Stimulated activated effector memory CD8-positive, alpha-beta T cell treated with anti-CD3 and anti-CD28 coated beads, Interleukin-12 subunit alpha, Interleukin-12 subunit beta, amount 100 ng/mL, for 72 hours (primary cell): ENCODE measurements around the gene ZNF335.
A peak's percentile ranks its signal among the peaks of the same experiment; 100 is the strongest.
"Not testable (repeated sequence)": the region's sequence is repeated elsewhere in the genome, so short reads cannot be mapped to it uniquely, and the experiment has no call there.

ENCODE experiments used
- ATAC-seq: fragments of 150-1000 bp; cut with Tn5 transposase; 2 replicates; pipeline ENCODE4 v1.10.0; 2021
- DNase-seq, 2 donors: peaks; one replicate each; pipeline ENCODE4 v3.0.0; 2021 to 2022; ENCODE audit warnings: low spot score in 2 of 2
- H3K27ac Mint-ChIP-seq: one replicate; pipeline ENCODE4 v1.8.0; 2022; ENCODE audit warnings: mild to moderate bottlenecking, mixed read lengths
- H3K36me3 Mint-ChIP-seq: one replicate; pipeline ENCODE4 v1.8.0; 2022; ENCODE audit warnings: mild to moderate bottlenecking, mixed read lengths
- H3K4me1 Mint-ChIP-seq: one replicate; pipeline ENCODE4 v1.8.0; 2022; ENCODE audit warnings: mixed read lengths
- H3K4me3 Mint-ChIP-seq: one replicate; pipeline ENCODE4 v1.8.0; 2022; ENCODE audit warnings: mild to moderate bottlenecking, mixed read lengths
- H3K9me3 Mint-ChIP-seq: one replicate; pipeline ENCODE4 v1.8.0; 2022; ENCODE audit warnings: mixed read lengths

Gene ZNF335

GRCh38 chr20:46006964-46007363 is 35.0 kb upstream of the ZNF335 start:
- Mint-ChIP-seq H3K27ac (no peak overlapping the region), H3K9me3 (peaks cover 4% of the 10 kb centered on the region), H3K36me3 (peaks cover 19% of the 10 kb centered on the region)

DNA sequence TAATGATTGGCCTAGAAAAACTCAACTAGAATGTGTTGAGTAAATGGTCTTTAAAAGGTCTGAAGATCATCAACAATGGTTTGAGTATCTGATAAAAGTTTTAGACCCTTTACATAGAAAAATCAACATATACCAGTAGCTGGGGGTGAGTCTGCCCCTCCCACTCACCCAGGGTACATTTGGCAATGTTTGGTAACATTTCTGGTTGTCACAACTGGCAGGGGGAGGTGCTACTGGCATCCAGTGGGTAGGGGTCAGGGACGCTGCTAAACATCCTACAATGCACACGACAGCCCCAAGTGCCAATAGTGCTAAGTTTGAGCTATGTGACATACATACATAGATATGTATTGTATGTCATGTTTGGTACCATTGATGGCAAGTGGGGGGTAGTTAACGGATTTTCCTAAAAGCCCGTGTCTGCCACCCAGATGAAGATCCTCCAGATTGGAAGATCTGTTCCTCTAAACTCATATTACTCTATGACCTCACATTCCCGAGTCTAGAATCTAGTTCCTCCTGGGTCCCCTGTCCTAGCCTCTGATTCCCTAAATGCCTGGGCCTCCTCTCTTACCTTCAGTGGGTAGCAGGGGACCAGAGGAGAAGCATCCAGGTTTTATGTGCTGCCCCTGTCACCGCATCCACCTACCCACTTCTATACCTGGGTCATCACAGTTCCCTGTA is 34.2 kb upstream of the ZNF335 start:
- Mint-ChIP-seq H3K9me3 (no peaks in the 10 kb centered on the region), H3K27ac (peak overlapping the region; percentile 86), H3K36me3 (peaks cover 12% of the 10 kb centered on the region), H3K4me1 (peaks cover 73% of the 10 kb centered on the region), H3K4me3 (no peak overlapping the region)
- ATAC-seq, result no peak
- no peak for DNase-seq

More at GRCh38 chr20:46006964-46007363, 35.0 kb upstream of the ZNF335 start:
- no peak overlapping the region for H3K4me3 Mint-ChIP-seq
- DNase-seq (no peak), ATAC-seq (no peak)
- peaks cover 81% of the 10 kb centered on the region for H3K4me1 Mint-ChIP-seq

GRCh38 chr20:46004889-46005473 is 33.0 kb upstream of the ZNF335 start:
- peaks cover 5% of the 10 kb centered on the region for H3K36me3 Mint-ChIP-seq

GRCh38 chr20:46004187-46004586 is 32.2 kb upstream of the ZNF335 start:
- Mint-ChIP-seq H3K36me3 (peaks cover 5% of the 10 kb centered on the region), H3K4me3 (no peak overlapping the region), H3K27ac (peak overlapping the region; percentile 86), H3K9me3 (no peaks in the 10 kb centered on the region), H3K4me1 (peaks cover 63% of the 10 kb centered on the region)
- ATAC-seq (no peak), DNase-seq (no peak)

More at GRCh38 chr20:46004889-46005473, 33.0 kb upstream of the ZNF335 start:
- DNase-seq, result no peak
- ATAC-seq, result peak; percentile 35
- peak overlapping the region; percentile 62 for H3K4me3 Mint-ChIP-seq
- H3K4me1 Mint-ChIP-seq, result peaks cover 68% of the 10 kb centered on the region
- no peaks in the 10 kb centered on the region for H3K9me3 Mint-ChIP-seq
- peak overlapping the region; percentile 86 for H3K27ac Mint-ChIP-seq

DNA sequence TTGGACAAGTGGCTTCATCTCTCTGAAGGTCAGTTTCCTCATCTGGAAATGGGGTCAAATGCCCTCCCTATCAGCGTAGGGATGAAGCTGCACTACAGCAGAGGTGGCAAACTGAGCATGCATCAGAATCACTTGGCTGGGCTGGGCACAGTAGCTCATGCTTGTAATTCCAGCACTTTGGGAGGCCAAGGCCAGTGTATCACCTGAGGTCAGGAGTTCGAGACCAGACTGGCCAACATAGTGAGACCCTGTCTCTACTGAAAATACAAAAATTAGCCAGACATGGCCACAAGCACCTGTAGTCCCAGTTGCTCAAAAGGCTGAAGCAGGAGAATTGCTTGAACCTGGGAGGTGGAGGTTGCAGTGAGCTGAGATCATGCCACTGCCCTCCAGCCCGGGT is 30.0 kb upstream of the ZNF335 start:
- H3K27ac Mint-ChIP-seq, result no peak overlapping the region
- no peaks in the 10 kb centered on the region for H3K9me3 Mint-ChIP-seq
- H3K36me3 Mint-ChIP-seq, result no peaks in the 10 kb centered on the region
- H3K4me3 Mint-ChIP-seq, result no peak overlapping the region
- ATAC-seq, result no peak
- no peak for DNase-seq
- H3K4me1 Mint-ChIP-seq, result peaks cover 62% of the 10 kb centered on the region

GRCh38 chr20:46001498-46001897 is 29.5 kb upstream of the ZNF335 start:
- ATAC-seq (no peak), DNase-seq (no peak)
- Mint-ChIP-seq H3K4me1 (peaks cover 59% of the 10 kb centered on the region), H3K36me3 (no peaks in the 10 kb centered on the region), H3K27ac (no peak overlapping the region), H3K9me3 (no peaks in the 10 kb centered on the region), H3K4me3 (no peak overlapping the region)

DNA sequence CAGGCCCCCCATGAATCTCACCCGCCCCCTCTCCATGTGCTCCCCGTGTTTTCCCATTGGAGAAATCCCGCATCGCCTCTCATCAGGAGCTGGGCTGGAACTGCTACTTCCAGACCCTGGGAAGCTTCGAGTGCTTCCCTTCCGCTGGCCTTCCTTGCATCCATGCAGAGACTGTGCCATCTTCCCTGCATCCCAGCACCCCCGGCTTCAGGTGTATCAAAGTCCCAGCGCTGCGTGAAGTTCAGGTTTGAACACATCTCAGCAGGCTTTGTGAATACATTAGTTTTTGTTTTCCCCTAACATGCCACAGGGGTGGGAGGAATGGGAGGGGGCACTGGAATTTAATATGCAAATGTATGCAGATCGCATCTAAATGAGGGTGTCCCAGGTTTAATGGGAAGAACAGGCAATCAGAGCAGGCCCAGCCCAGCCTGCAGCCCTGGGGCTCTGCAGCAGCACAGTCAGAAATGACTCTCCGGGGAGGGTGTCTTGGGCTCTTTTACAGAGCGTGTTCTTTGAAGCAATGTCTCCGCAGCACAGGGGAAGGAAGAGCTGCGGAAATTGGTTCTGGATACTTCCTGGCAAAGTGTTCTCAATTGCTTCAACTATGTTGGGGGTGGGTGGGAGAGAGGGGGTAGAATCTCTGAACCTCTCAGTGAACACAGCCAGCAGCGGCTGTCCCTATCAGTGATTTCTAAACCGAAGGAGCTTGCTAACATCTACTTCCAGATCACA is 28.4 kb upstream of the ZNF335 start:
- Mint-ChIP-seq H3K36me3 (no peaks in the 10 kb centered on the region), H3K4me1 (peaks cover 49% of the 10 kb centered on the region), H3K4me3 (no peak overlapping the region), H3K27ac (peak overlapping the region; percentile 43), H3K9me3 (no peaks in the 10 kb centered on the region)
- no peak for DNase-seq
- ATAC-seq, result no peak

DNA sequence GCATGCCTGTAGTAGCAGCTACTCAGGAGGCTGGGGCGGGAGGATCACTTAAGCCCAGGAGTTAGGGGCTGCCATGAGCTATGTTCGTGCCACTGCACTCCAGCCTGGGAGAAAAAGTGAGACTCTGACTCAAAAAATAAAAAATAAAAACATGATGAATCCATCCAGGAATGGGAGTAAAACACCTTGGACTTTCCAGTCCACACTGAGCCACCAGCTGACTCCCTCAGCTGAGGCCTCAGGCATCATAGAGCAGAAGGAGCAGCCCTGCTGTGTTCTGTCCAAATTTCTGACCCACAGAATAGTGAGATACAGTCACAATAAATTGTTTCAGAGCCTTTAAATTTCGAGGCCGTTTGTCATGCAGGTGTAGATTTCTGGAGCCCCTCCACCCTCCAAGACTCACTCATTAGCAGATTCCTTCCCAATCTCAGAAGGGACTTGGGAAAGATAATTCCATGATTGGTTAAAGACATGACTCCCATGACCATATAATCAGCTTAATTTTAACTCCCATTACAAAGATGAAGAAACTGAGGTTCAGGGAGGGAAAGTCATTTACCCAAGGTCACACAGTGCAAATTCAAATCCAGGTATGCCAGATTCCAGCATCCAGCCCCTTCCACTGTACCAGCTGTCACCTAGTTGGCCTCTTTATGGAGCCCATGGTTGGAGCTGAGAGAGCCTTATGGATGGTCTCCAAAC is 27.7 kb upstream of the ZNF335 start:
- H3K4me3 Mint-ChIP-seq, result no peak overlapping the region
- no peaks in the 10 kb centered on the region for H3K9me3 Mint-ChIP-seq
- no peaks in the 10 kb centered on the region for H3K36me3 Mint-ChIP-seq
- no peak overlapping the region for H3K27ac Mint-ChIP-seq
- DNase-seq, result no peak
- no peak for ATAC-seq
- peaks cover 47% of the 10 kb centered on the region for H3K4me1 Mint-ChIP-seq

DNA sequence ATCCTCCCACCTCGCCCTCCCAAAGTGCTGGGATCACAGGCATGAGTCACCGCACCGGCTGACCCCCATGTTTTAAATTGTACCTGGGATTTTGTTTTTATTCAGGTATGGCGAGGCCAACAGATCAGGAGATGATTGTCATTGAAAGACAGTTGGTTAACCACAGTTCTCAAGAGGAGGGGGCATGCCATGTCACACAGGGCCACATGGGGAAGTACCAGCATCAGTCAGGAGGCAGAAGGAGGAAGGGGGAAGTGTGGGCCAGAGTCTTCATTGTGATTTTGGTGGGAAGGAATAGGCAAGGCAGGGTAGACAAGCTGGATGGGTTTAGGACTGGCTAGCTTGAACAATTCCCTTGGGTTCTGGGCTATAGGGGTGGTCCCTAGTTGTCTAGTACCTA is 26.8 kb upstream of the ZNF335 start:
- H3K4me3 Mint-ChIP-seq, result no peak overlapping the region
- peak overlapping the region; percentile 2 for H3K27ac Mint-ChIP-seq
- DNase-seq, result no peak
- H3K4me1 Mint-ChIP-seq, result peaks cover 41% of the 10 kb centered on the region
- no peaks in the 10 kb centered on the region for H3K36me3 Mint-ChIP-seq
- ATAC-seq, result peak; percentile 83
- H3K9me3 Mint-ChIP-seq, result no peaks in the 10 kb centered on the region

GRCh38 chr20:45998337-45998736 is 26.3 kb upstream of the ZNF335 start:
- Mint-ChIP-seq H3K4me1 (peaks cover 41% of the 10 kb centered on the region), H3K27ac (peak overlapping the region; percentile 2)
- DNase-seq, result no peak

GRCh38 chr20:45997187-45997586 is 25.2 kb upstream of the ZNF335 start:
- Mint-ChIP-seq H3K36me3 (no peaks in the 10 kb centered on the region), H3K4me3 (no peak overlapping the region), H3K9me3 (no peaks in the 10 kb centered on the region), H3K27ac (peak overlapping the region; percentile 86), H3K4me1 (peaks cover 47% of the 10 kb centered on the region)
- ATAC-seq, result no peak
- DNase-seq, result no peak

More at GRCh38 chr20:45998337-45998736, 26.3 kb upstream of the ZNF335 start:
- Mint-ChIP-seq H3K9me3 (no peaks in the 10 kb centered on the region), H3K36me3 (no peaks in the 10 kb centered on the region), H3K4me3 (no peak overlapping the region)
- no peak for ATAC-seq

DNA sequence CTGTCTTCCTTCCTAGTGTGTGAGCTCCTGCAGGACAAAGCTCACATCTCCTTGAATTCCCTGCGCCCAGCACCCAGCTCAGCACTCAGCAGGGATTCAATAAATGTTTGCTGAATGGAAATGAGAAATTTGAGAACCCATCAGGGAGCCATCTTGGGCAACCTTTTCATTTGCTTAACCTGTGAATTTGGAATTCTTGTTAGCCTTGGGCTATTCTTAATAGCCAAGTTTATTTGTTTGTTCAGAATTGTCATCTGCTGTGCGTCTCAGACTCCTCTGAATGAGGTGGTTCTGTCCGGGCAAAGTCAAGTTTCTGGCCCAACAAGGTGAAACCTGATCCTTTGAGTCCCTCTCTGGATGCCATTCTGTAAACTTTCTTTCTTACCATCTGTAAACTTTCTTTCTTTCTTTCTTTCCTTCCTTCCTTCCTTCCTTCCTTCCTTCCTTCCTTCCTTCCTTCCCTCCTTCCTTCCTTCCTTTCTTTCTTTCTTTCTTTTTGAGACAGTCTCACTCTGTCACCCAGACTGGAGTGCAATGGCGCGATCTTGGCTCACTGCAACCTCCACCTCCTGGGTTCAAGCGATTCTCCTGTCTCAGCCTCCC is 23.6 kb upstream of the ZNF335 start:
- H3K4me3 Mint-ChIP-seq, H3K27ac Mint-ChIP-seq, H3K9me3 Mint-ChIP-seq, DNase-seq, H3K36me3 Mint-ChIP-seq, ATAC-seq: not testable (repeated sequence)
- H3K4me1 Mint-ChIP-seq, result peaks cover 45% of the 10 kb centered on the region

DNA sequence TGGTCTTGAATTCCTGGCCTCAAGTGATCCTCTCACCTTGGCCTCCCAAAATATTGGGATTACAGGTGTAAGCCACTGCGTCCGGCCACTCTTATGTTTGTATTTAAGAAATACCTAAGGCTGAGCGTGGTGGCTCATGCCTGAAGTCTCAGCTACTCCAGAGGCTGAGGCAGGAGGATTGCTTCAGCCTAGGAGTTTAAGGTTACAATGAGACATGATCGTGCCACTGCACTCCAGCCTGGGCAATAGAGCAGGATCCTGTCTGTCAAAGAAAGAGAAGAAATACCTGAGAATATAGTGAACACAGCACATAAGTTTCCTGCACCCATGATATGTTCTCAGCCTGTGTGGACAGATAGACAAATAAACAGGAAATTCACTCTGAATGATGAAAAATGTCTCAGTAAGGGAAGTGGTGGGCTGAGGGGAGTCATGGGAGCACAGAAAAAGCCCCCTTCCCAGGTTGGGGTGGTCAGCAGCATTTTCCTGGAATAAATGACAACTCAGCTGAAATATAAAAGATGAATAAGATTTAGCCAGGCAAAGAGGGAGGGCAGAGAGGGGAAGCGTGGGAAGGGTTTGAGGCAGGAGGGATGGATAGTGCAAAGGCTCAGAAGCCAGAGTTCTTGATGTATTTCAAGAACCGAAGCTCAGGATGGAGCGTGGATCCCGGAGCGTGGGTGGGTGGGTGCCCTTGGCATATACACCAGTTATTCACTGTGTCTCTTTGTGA is 22.9 kb upstream of the ZNF335 start:
- DNase-seq, result no peak
- no peak overlapping the region for H3K27ac Mint-ChIP-seq
- no peaks in the 10 kb centered on the region for H3K9me3 Mint-ChIP-seq
- peaks cover 40% of the 10 kb centered on the region for H3K4me1 Mint-ChIP-seq
- H3K4me3 Mint-ChIP-seq, result no peak overlapping the region
- no peak for ATAC-seq
- H3K36me3 Mint-ChIP-seq, result no peaks in the 10 kb centered on the region

- ATAC-seq (peak; percentile 87), DNase-seq (no peak)
- H3K27ac Mint-ChIP-seq, result peak overlapping the region; percentile 37
Measured at GRCh38 chr20:45993197-45993951, 21.4 kb upstream of the ZNF335 start.

More at GRCh38 chr20:45993197-45993951, 21.4 kb upstream of the ZNF335 start:
- Mint-ChIP-seq H3K4me3 (no peak overlapping the region), H3K9me3 (no peaks in the 10 kb centered on the region), H3K4me1 (peaks cover 30% of the 10 kb centered on the region), H3K36me3 (no peaks in the 10 kb centered on the region)
